Measurements from ENCODE around the gene AUTS2. TPM values are rescaled to one million over a fixed set of nuclear protein-coding genes. Genes with fewer than 3 reads are reported as not detected.

AUTS2 gene
- total and polyA plus RNA-seq, 2 of the 8 experiments (the other 6 are each of a cell fraction or from before 2014, with no cell fraction given), result 25.9 to 101 TPM

DNA sequence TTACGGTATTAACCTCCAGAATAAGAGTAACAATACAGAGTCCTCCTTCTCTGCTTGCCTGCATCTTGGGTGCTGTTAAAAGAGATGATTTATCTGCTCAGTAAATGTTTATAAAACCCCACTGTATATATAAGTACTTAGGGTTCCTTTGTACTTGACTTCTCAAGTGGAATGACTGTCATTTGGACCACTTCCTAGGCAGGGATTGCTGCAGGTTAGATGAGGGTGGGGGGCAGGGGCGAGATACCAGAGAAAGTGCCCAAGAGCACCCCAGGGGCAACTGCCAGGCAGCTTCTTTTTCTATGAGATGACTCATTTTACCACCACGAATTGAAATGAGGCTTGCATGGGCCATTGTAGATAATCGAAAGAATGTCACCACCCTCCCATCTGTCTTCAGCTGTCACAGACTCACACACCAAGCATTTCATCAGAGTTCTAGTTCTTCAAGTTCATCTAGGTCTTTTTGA is 1111.8 kb downstream of the AUTS2 start (continued):
- no peak for TF ChIP-seq RXRA (IDR thresholded peaks at IDR 0.05; ENCODE audit: insufficient read depth, low read depth, low read length)
- no peak for TF ChIP-seq POU5F1 (IDR thresholded peaks at IDR 0.05; ENCODE audit: low read depth, low read length)
- TF ChIP-seq, protein P1, sequence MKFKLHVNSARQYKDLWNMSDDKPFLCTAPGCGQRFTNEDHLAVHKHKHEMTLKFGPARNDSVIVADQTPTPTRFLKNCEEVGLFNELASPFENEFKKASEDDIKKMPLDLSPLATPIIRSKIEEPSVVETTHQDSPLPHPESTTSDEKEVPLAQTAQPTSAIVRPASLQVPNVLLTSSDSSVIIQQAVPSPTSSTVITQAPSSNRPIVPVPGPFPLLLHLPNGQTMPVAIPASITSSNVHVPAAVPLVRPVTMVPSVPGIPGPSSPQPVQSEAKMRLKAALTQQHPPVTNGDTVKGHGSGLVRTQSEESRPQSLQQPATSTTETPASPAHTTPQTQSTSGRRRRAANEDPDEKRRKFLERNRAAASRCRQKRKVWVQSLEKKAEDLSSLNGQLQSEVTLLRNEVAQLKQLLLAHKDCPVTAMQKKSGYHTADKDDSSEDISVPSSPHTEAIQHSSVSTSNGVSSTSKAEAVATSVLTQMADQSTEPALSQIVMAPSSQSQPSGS (IDR thresholded peaks at IDR 0.05; ENCODE audit: low read length), result no peak
- TF ChIP-seq BACH1 (IDR thresholded peaks at IDR 0.05; ENCODE audit: low read length), result no peak
- no peak for TF ChIP-seq POLR2A (IDR thresholded peaks at IDR 0.05; ENCODE audit: control extremely low read depth in 1 of 2, low read depth in 2 of 2, low read length in 2 of 2)
